Astrocyte (in vitro differentiated cells and primary cell): ENCODE measurements around the gene HDAC6. TPM values are rescaled to one million over a fixed set of nuclear protein-coding genes. Genes with fewer than 3 reads are reported as not detected.

Experiments used
- DNase-seq: peaks from one replicate; pipeline ENCODE4 v3.0.0-alpha.2; 2010; ENCODE audit warnings: low read depth
- FAIRE-seq: peaks from 2 replicates; lab custom pipeline; 2011; peaks lifted over from hg19 to GRCh38; lab: Jason Lieb, UNC
- H2AFZ ChIP-seq: 2 replicates; pipeline ENCODE4 v1.6.0; 2012; ENCODE audit warnings: low read depth, low read length, inconsistent platforms
- H3K27ac ChIP-seq: 2 replicates; pipeline ENCODE4 v1.5.1; 2011; ENCODE audit warnings: low read depth, low read length, inconsistent platforms
- H3K27me3 ChIP-seq: 2 replicates; pipeline ENCODE4 v1.6.0; 2011; ENCODE audit warnings: low read length, inconsistent platforms; ENCODE audit not compliant: insufficient read depth
- H3K36me3 ChIP-seq: 2 replicates; pipeline ENCODE4 v1.5.1; 2011; ENCODE audit warnings: low read length, inconsistent platforms; ENCODE audit not compliant: insufficient read depth
- H3K4me1 ChIP-seq: 2 replicates; pipeline ENCODE4 v1.5.1; 2011; ENCODE audit warnings: low read length, inconsistent platforms; ENCODE audit not compliant: insufficient read depth
- H3K4me2 ChIP-seq: 2 replicates; pipeline ENCODE4 v1.6.0; 2012; ENCODE audit warnings: low read length, inconsistent platforms
- H3K4me3 ChIP-seq: 2 replicates; pipeline ENCODE4 v1.5.1; 2011; ENCODE audit warnings: low read depth, mild to moderate bottlenecking, low read length, inconsistent platforms; ENCODE audit not compliant: insufficient read depth
- H3K79me2 ChIP-seq: 2 replicates; pipeline ENCODE4 v1.6.0; 2012; ENCODE audit warnings: mild to moderate bottlenecking, low read length, inconsistent platforms; ENCODE audit not compliant: insufficient read depth
- H3K9ac ChIP-seq: 2 replicates; pipeline ENCODE4 v1.6.0; 2012; ENCODE audit warnings: mild to moderate bottlenecking, low read length, inconsistent platforms
- H3K9me3 ChIP-seq: 2 replicates; pipeline ENCODE4 v1.5.1; 2012; ENCODE audit warnings: low read depth, mild to moderate bottlenecking, low read length, inconsistent platforms; ENCODE audit not compliant: insufficient read depth
- H4K20me1 ChIP-seq: 2 replicates; pipeline ENCODE4 v1.6.0; 2012; ENCODE audit warnings: low read length, inconsistent platforms; ENCODE audit not compliant: insufficient read depth
- H3K27ac Mint-ChIP-seq: one replicate; pipeline ENCODE4 v1.8.0; 2021; ENCODE audit warnings: mild to moderate bottlenecking, mixed read lengths; ENCODE audit not compliant: unreplicated experiment
- H3K27me3 Mint-ChIP-seq: one replicate; pipeline ENCODE4 v1.8.0; 2021; ENCODE audit warnings: low read depth, mixed read lengths; ENCODE audit not compliant: unreplicated experiment
- H3K36me3 Mint-ChIP-seq: one replicate; pipeline ENCODE4 v1.8.0; 2021; ENCODE audit warnings: low read depth, mixed read lengths; ENCODE audit not compliant: unreplicated experiment
- H3K4me1 Mint-ChIP-seq: one replicate; pipeline ENCODE4 v1.8.0; 2021; ENCODE audit warnings: low read depth, mixed read lengths; ENCODE audit not compliant: unreplicated experiment
- H3K4me3 Mint-ChIP-seq: one replicate; pipeline ENCODE4 v1.8.0; 2021; ENCODE audit warnings: mild to moderate bottlenecking, moderate library complexity, mixed read lengths; ENCODE audit not compliant: unreplicated experiment
- H3K9me3 Mint-ChIP-seq: one replicate; pipeline ENCODE4 v1.8.0; 2021; ENCODE audit warnings: mild to moderate bottlenecking, mixed read lengths; ENCODE audit not compliant: unreplicated experiment
- CTCF ChIP-seq: IDR thresholded peaks from 2 replicates; pipeline ENCODE4 v1.5.1; 2011; ENCODE audit warnings: low read depth, mild to moderate bottlenecking, inconsistent platforms, low read length, moderate library complexity; ENCODE audit not compliant: insufficient read depth
- EZH2 ChIP-seq: IDR thresholded peaks from 2 replicates; pipeline ENCODE4 v1.6.1; 2012; ENCODE audit warnings: mild to moderate bottlenecking, low read length, inconsistent platforms; ENCODE audit not compliant: insufficient read depth
- total RNA-seq: library from RNA; stranded (reverse); gene quantifications from 2 replicates; pipeline ENCODE4 v1.2.1, GENCODE V29; 2021

The HDAC6 gene
- total RNA-seq, 1 donor from 2014 or later, result 59.2 TPM

GRCh38 chrX:48785540-48786214, 16.2 kb upstream of the HDAC6 start:
- H3K4me1 Mint-ChIP-seq, result no peaks in the 10 kb centered on the region
- H2AFZ ChIP-seq, result no peak overlapping the region
- H3K36me3 Mint-ChIP-seq, result no peaks in the 10 kb centered on the region
- H3K9ac ChIP-seq, result no peak overlapping the region
- no peaks in the 10 kb centered on the region for H3K79me2 ChIP-seq
- peaks cover 3% of the 10 kb centered on the region for H3K27me3 ChIP-seq
- H3K27ac Mint-ChIP-seq, result no peak overlapping the region
- H3K36me3 ChIP-seq, result no peaks in the 10 kb centered on the region
- H3K27ac ChIP-seq, result no peak overlapping the region
- no peak overlapping the region for H3K4me3 Mint-ChIP-seq
- TF ChIP-seq CTCF, result no peak
- TF ChIP-seq EZH2, result no peak
- no peaks in the 10 kb centered on the region for H3K4me1 ChIP-seq
- H3K27me3 Mint-ChIP-seq, result peaks cover 25% of the 10 kb centered on the region
- H3K9me3 Mint-ChIP-seq, result no peaks in the 10 kb centered on the region
- H3K4me3 ChIP-seq, result no peak overlapping the region
- DNase-seq, result no peak
- no peak overlapping the region for H3K4me2 ChIP-seq
- H3K9me3 ChIP-seq, result no peaks in the 10 kb centered on the region
- no peak for FAIRE-seq
- no peaks in the 10 kb centered on the region for H4K20me1 ChIP-seq

GRCh38 chrX:48786341-48786800, 15.5 kb upstream of the HDAC6 start, which contains the start of gene GATA1:
Gene GATA1, plus strand, starts transcription at chrX:48786590. Its CDS starts 4,520 bp downstream, at chrX:48791110.
- TF ChIP-seq EZH2, result no peak
- no peak for TF ChIP-seq CTCF
- DNase-seq (no peak), FAIRE-seq (no peak)
- H3K4me1 Mint-ChIP-seq, result no peaks in the 10 kb centered on the region
- no peak within 1 kb of the TSS for H3K27ac Mint-ChIP-seq
- Histone ChIP-seq H3K79me2 (no peaks in the 10 kb centered on the region), H4K20me1 (no peaks in the 10 kb centered on the region), H3K4me2 (no peak within 1 kb of the TSS), H3K4me1 (no peaks in the 10 kb centered on the region), H3K4me3 (no peak within 1 kb of the TSS), H2AFZ (no peak within 1 kb of the TSS), H3K27ac (no peak within 1 kb of the TSS), H3K9ac (no peak within 1 kb of the TSS), H3K36me3 (no peaks in the 10 kb centered on the region), H3K9me3 (no peaks in the 10 kb centered on the region), H3K27me3 (peaks cover 3% of the 10 kb centered on the region)
- no peak within 1 kb of the TSS for H3K4me3 Mint-ChIP-seq
- no peaks in the 10 kb centered on the region for H3K36me3 Mint-ChIP-seq
- peaks cover 25% of the 10 kb centered on the region for H3K27me3 Mint-ChIP-seq
- no peaks in the 10 kb centered on the region for H3K9me3 Mint-ChIP-seq

- Histone ChIP-seq H3K9ac (no peak overlapping the region), H3K27ac (no peak overlapping the region), H3K79me2 (no peaks in the 10 kb centered on the region), H2AFZ (no peak overlapping the region), H4K20me1 (no peaks in the 10 kb centered on the region), H3K4me1 (no peaks in the 10 kb centered on the region), H3K9me3 (no peaks in the 10 kb centered on the region), H3K4me3 (no peak overlapping the region), H3K27me3 (peaks cover 3% of the 10 kb centered on the region), H3K36me3 (no peaks in the 10 kb centered on the region), H3K4me2 (no peak overlapping the region)
- no peaks in the 10 kb centered on the region for H3K4me1 Mint-ChIP-seq
- H3K27ac Mint-ChIP-seq, result no peak overlapping the region
- FAIRE-seq (no peak), DNase-seq (no peak)
- no peaks in the 10 kb centered on the region for H3K36me3 Mint-ChIP-seq
- H3K27me3 Mint-ChIP-seq, result peaks cover 25% of the 10 kb centered on the region
- TF ChIP-seq CTCF (no peak), EZH2 (no peak)
- H3K9me3 Mint-ChIP-seq, result no peaks in the 10 kb centered on the region
- no peak overlapping the region for H3K4me3 Mint-ChIP-seq
Measured at GRCh38 chrX:48786825-48787504, 14.9 kb upstream of the HDAC6 start.
